HL-60 (cell line): ENCODE data around the gene LUZP2.

Experiments
- DNase-seq, 2 experiments: peaks; one replicate each; pipeline ENCODE4 v3.0.0-alpha.2; 2010 to 2020; ENCODE audit warnings: low read depth in 1 of 2, low spot score in 1 of 2
- H3K27ac ChIP-seq: fragments of 250-450 bp; sonication (Bioruptor Pico); replicated peaks from 2 replicates; pipeline ENCODE4 v1.5.1; 2020; ENCODE audit warnings: mild to moderate bottlenecking, moderate library complexity
- H3K27me3 ChIP-seq: fragments of 250-450 bp; sonication (Bioruptor Pico); 2 replicates; pipeline ENCODE4 v1.5.1; 2021; ENCODE audit warnings: mild to moderate bottlenecking, moderate library complexity; ENCODE audit not compliant: insufficient read depth, poor library complexity, severe bottlenecking
- H3K4me3 ChIP-seq: replicated peaks from 2 replicates; pipeline ENCODE4 v1.5.1; 2011; ENCODE audit warnings: mild to moderate bottlenecking, control low read depth, low read length; ENCODE audit not compliant: insufficient read depth
- GABPA ChIP-seq: IDR thresholded peaks from 2 replicates; pipeline ENCODE4 v1.6.1; 2012; ENCODE audit warnings: low read depth
- POLR2AphosphoS5 ChIP-seq: IDR thresholded peaks from 2 replicates; pipeline ENCODE4 v1.6.1; 2012; ENCODE audit warnings: low read depth
- SPI1 ChIP-seq: IDR thresholded peaks from 2 replicates; pipeline ENCODE4 v1.6.1; 2012; ENCODE audit warnings: low read depth, mild to moderate bottlenecking, borderline replicate concordance
- TF ChIP-seq, protein P1 (sequence below): IDR thresholded peaks from 2 replicates; pipeline ENCODE4 v1.6.1; 2012; ENCODE audit warnings: low read depth; ENCODE audit not compliant: insufficient replicate concordance
- TF ChIP-seq, protein P2 (sequence below): IDR thresholded peaks from one replicate; pipeline ENCODE4 v1.5.1; 2011; ENCODE audit warnings: low read length, control low read depth, inconsistent platforms; ENCODE audit not compliant: insufficient read depth

LUZP2 gene

DNA sequence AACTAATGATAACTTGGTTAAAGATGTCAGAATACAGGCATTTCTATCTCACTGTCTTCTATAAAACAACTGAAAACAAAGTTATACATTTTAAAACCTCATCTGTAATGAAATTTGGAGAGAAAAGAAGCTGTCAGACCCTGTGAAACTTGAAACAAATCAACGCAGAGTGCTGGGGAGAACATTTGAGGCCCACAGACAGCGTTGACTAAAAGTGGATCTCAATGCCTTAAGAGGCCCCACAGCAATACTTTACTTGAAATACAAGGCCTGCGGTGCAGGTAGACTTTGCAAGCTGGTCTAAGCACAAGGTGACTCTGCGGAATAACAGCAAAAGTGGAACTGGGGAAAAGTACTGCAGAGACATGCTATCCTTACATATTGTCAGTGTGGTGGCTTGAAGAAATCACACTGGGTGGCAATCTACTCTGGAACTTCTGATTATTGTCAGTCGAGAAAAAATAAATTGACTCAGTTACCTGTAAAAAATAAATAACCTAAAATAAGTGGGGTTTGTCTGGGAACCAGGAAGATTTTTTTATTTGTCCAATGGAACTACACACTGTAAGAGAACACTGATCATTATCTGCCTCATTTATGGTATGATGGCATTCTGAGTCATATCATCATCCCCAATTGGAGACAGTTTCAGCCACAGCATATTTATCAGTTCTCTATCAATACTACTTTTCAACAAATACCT lies 138.9 kb downstream of the LUZP2 start:
- H3K27me3 ChIP-seq = no peaks in the 10 kb centered on the region
- no peak overlapping the region for H3K4me3 ChIP-seq
- TF ChIP-seq POLR2AphosphoS5 = no peak
- TF ChIP-seq, protein P1, sequence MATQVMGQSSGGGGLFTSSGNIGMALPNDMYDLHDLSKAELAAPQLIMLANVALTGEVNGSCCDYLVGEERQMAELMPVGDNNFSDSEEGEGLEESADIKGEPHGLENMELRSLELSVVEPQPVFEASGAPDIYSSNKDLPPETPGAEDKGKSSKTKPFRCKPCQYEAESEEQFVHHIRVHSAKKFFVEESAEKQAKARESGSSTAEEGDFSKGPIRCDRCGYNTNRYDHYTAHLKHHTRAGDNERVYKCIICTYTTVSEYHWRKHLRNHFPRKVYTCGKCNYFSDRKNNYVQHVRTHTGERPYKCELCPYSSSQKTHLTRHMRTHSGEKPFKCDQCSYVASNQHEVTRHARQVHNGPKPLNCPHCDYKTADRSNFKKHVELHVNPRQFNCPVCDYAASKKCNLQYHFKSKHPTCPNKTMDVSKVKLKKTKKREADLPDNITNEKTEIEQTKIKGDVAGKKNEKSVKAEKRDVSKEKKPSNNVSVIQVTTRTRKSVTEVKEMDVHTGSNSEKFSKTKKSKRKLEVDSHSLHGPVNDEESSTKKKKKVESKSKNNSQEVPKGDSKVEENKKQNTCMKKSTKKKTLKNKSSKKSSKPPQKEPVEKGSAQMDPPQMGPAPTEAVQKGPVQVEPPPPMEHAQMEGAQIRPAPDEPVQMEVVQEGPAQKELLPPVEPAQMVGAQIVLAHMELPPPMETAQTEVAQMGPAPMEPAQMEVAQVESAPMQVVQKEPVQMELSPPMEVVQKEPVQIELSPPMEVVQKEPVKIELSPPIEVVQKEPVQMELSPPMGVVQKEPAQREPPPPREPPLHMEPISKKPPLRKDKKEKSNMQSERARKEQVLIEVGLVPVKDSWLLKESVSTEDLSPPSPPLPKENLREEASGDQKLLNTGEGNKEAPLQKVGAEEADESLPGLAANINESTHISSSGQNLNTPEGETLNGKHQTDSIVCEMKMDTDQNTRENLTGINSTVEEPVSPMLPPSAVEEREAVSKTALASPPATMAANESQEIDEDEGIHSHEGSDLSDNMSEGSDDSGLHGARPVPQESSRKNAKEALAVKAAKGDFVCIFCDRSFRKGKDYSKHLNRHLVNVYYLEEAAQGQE = no peak
- TF ChIP-seq, protein P2, sequence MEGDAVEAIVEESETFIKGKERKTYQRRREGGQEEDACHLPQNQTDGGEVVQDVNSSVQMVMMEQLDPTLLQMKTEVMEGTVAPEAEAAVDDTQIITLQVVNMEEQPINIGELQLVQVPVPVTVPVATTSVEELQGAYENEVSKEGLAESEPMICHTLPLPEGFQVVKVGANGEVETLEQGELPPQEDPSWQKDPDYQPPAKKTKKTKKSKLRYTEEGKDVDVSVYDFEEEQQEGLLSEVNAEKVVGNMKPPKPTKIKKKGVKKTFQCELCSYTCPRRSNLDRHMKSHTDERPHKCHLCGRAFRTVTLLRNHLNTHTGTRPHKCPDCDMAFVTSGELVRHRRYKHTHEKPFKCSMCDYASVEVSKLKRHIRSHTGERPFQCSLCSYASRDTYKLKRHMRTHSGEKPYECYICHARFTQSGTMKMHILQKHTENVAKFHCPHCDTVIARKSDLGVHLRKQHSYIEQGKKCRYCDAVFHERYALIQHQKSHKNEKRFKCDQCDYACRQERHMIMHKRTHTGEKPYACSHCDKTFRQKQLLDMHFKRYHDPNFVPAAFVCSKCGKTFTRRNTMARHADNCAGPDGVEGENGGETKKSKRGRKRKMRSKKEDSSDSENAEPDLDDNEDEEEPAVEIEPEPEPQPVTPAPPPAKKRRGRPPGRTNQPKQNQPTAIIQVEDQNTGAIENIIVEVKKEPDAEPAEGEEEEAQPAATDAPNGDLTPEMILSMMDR = no peak
- no peak for TF ChIP-seq GABPA
- H3K27ac ChIP-seq = no peak overlapping the region
- DNase-seq = no peak

DNA sequence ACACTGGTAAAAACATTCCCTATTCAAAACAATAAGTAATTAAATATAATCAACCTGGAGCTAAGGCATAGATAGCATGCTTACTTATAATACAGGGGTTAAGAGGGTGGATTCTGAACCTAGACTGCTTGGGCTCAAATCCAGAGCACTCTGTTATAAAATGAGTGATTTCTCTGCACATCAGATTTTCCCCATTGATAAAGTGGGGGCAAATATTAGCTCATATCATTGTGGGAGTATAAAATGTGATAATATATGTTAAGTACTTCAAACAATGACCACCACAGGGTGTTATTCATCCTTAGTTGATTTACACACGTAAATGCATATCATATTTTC lies 139.4 kb downstream of the LUZP2 start:
- H3K4me3 ChIP-seq = no peak overlapping the region
- DNase-seq = no peak
- no peak overlapping the region for H3K27ac ChIP-seq
- H3K27me3 ChIP-seq = no peaks in the 10 kb centered on the region
- TF ChIP-seq, protein P1 = no peak
- TF ChIP-seq, protein P2 = no peak
- TF ChIP-seq GABPA (no peak), POLR2AphosphoS5 (no peak), SPI1 (no peak)

DNA sequence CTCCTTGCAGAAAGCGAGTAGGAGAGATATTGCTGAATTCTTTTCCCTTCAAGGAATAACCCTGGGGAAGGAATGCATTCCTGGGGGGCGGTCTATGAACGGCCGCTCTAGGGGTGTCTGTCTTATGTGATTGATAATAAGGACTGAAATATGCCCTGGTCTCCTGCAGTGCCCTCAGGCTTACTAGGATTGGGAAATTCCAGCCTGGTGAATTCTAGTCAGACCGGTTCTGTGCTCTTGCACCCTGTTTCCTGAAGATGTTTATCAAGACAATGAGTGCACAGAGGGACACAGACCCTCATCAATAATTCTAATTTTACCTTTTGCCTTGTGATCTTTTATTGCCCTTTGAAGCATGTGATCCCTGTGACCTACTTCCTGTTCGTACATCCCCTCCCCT lies 140.7 kb downstream of the LUZP2 start:
- TF ChIP-seq GABPA (no peak), SPI1 (no peak), POLR2AphosphoS5 (no peak)
- TF ChIP-seq, protein P2 = no peak
- TF ChIP-seq, protein P1 = no peak
- no peak overlapping the region for H3K4me3 ChIP-seq
- no peaks in the 10 kb centered on the region for H3K27me3 ChIP-seq
- DNase-seq = no peak
- H3K27ac ChIP-seq = no peak overlapping the region
